GM21423 (cell line): ENCODE results near the gene CRYL1.
A peak's percentile ranks its signal among the peaks of the same experiment; 100 is the strongest.

Experiments used
- ATAC-seq: cut with Tn5 transposase; IDR thresholded peaks from one replicate; pipeline ENCODE4 v1.9.1; 2021; ENCODE audit warnings: mild to moderate bottlenecking, moderate library complexity; ENCODE audit not compliant: unreplicated experiment

CRYL1 gene

GRCh38 chr13:20525601-20526544 lies at the start of gene CRYL1:
Gene CRYL1 (minus strand): TSS chr13:20525857. CDS start chr13:20525794, 63 bp downstream.
- peak; percentile 68 for ATAC-seq

- ATAC-seq, result no peak
Observed at GRCh38 chr13:20573636-20574035, 48.0 kb upstream of the CRYL1 start.

- no peak for ATAC-seq
Observed at GRCh38 chr13:20573186-20573585, 47.5 kb upstream of the CRYL1 start.

GRCh38 chr13:20571676-20572075 lies 46.0 kb upstream of the CRYL1 start:
- no peak for ATAC-seq

- ATAC-seq, result no peak
Observed at GRCh38 chr13:20570517-20570916, 44.9 kb upstream of the CRYL1 start.

GRCh38 chr13:20567881-20568528 lies 42.3 kb upstream of the CRYL1 start:
- ATAC-seq, result no peak

GRCh38 chr13:20566898-20567874 lies 41.5 kb upstream of the CRYL1 start, which contains the start of gene IFT88:
Gene IFT88 (plus strand): TSS chr13:20567157. CDS start chr13:20574386, 7,229 bp downstream.
- ATAC-seq, result peak; percentile 89

GRCh38 chr13:20566468-20566897 lies 40.8 kb upstream of the CRYL1 start:
- no peak for ATAC-seq

GRCh38 chr13:20565115-20565736 lies 39.6 kb upstream of the CRYL1 start:
- ATAC-seq, result no peak

- ATAC-seq, result no peak
Observed at GRCh38 chr13:20561741-20562140, 36.1 kb upstream of the CRYL1 start.

- no peak for ATAC-seq
Observed at GRCh38 chr13:20559659-20560356, 34.2 kb upstream of the CRYL1 start.

- ATAC-seq, result no peak
Observed at GRCh38 chr13:20558982-20559381, 33.3 kb upstream of the CRYL1 start.

- ATAC-seq, result no peak
Observed at GRCh38 chr13:20553311-20553710, 27.7 kb upstream of the CRYL1 start.

GRCh38 chr13:20550799-20551198 lies 25.1 kb upstream of the CRYL1 start:
- ATAC-seq, result no peak

GRCh38 chr13:20547479-20547908 lies 21.8 kb upstream of the CRYL1 start:
- no peak for ATAC-seq

GRCh38 chr13:20546556-20546955 lies 20.9 kb upstream of the CRYL1 start:
- ATAC-seq, result peak; percentile 65

- ATAC-seq, result no peak
Observed at GRCh38 chr13:20544201-20544923, 18.7 kb upstream of the CRYL1 start.

GRCh38 chr13:20536992-20537391 lies 11.3 kb upstream of the CRYL1 start:
- ATAC-seq, result no peak

- no peak for ATAC-seq
Observed at GRCh38 chr13:20534038-20534608, 8.5 kb upstream of the CRYL1 start.
